ENCODE results near the gene TM4SF20. TPM values are rescaled to one million over a fixed set of nuclear protein-coding genes. Genes with fewer than 3 reads are reported as not detected.
"Not testable (repeated sequence)": the region's sequence is repeated elsewhere in the genome, so short reads cannot be mapped to it uniquely, and the experiment has no call there.

Gene TM4SF20
- total RNA-seq, 1 donor from 2014 or later = not detected

DNA sequence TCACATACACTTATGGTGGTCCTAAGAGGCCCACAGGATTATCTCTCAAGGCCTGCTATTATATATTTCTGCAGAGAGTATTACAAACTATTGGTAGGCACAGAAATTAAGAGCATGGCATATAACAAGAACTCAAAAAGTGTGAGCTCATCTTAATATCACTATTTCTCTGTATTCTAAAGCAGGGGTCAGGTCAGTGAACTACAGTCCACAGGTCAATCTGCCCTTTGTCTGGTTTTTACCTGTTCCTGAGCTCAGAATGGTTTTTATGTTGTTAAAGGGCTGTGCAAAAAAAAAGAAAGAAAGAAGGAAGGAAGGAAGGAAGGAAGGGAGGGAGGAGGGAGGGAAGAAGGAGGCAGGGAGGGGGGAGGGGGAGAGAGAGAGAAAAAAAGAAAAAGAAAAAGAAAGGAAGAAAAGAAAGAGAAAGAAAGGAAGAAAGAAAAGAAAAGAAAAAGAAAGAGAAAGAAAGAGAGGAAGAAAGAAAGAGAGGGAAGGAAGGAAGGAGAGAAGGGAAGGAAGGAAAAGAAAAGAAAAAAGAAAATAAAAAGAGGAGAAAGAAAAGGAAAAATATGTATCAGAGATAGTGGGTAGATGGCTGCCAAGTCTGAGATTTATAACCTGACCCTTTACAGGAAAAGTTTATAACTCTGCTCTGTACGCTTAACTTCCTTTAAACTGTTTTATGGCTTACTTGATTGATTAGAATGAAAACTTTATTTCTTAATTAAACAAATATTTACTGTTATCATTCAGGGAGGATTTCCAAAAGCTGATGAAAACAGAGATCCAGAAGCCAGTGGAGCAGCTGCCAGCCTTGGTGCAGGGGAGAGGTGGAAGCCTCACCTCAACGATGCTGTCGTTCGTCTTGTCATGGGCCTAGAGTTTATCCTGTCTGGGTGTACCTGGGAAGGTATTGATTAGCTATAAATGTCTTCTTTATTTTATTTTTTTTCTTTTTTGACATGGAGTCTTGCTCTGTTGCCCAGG lies 19.9 kb upstream of the TM4SF20 start:
- H3K4me1 ChIP-seq (ENCODE audit: control insufficient read depth in 3 of 3, insufficient read depth in 3 of 3, low read length in 3 of 3) = no peaks in the 10 kb centered on the region
- H3K9ac ChIP-seq (ENCODE audit: low read depth in 1 of 3, low read length in 3 of 3) = no peak overlapping the region
- H3K36me3 ChIP-seq (ENCODE audit: control insufficient read depth in 3 of 3, insufficient read depth in 3 of 3, low read length in 3 of 3) = no peaks in the 10 kb centered on the region
- peaks cover 0 to 8% (median 0%) of the 10 kb centered on the region in 3 donors for H3K27me3 ChIP-seq (ENCODE audit: control insufficient read depth in 3 of 3, insufficient read depth in 3 of 3, low read length in 3 of 3)
- no peaks in the 10 kb centered on the region for H3K9me3 ChIP-seq (ENCODE audit: control insufficient read depth in 3 of 3, low read length in 3 of 3)
- no peak overlapping the region for H3K27ac ChIP-seq (ENCODE audit: low read depth, low read length)
- no peak overlapping the region for H3K4me3 ChIP-seq (ENCODE audit: low read length in 3 of 3)

DNA sequence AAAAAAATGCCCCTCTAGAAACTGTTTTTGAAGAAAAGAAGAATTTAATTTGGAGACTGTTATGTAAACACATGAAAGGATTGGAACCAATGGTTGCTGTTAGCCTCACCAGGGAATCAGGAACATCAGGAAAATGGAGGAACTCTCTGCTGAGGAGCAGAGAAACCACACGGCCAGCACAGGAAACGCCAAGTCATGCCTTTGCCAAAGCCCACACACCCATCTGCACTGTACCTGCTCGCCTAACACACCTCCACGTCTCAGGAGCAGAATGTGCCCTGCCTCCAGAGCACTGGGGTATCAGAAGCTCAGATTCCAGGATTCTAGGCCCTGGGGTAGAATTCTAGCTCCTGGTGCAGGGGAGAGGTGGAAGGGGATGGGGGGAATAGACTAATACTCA lies 18.5 kb upstream of the TM4SF20 start:
- H3K27me3 ChIP-seq (ENCODE audit: control insufficient read depth in 3 of 3, insufficient read depth in 3 of 3, low read length in 3 of 3) = peaks cover 0 to 8% (median 0%) of the 10 kb centered on the region in 3 donors
- no peaks in the 10 kb centered on the region for H3K9me3 ChIP-seq (ENCODE audit: control insufficient read depth in 3 of 3, low read length in 3 of 3)
- H3K4me1 ChIP-seq (ENCODE audit: control insufficient read depth in 3 of 3, insufficient read depth in 3 of 3, low read length in 3 of 3) = no peaks in the 10 kb centered on the region
- H3K9ac ChIP-seq (ENCODE audit: low read depth in 1 of 3, low read length in 3 of 3) = no peak overlapping the region
- no peaks in the 10 kb centered on the region for H3K36me3 ChIP-seq (ENCODE audit: control insufficient read depth in 3 of 3, insufficient read depth in 3 of 3, low read length in 3 of 3)
- H3K27ac ChIP-seq (ENCODE audit: low read depth, low read length) = no peak overlapping the region
- H3K4me3 ChIP-seq (ENCODE audit: low read length in 3 of 3) = no peak overlapping the region

DNA sequence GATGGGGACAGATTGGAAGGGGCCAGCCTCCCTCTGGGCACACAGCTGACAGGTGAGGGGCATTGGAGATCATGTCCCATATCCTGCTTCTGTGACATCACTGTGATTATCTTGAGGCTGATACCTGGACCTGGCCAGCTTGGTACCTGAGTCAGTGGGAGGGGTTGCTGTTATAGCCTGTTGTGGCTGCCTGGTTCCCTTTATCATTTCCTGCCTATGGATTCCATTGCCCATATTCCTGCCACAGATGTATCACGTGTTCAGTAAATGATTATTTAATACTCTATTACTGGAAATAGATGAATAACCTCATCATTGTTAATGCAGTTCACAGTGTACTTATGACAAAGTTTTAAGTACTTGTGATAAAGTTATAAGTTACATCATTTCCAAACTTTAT lies 16.4 kb upstream of the TM4SF20 start:
- H3K4me3 ChIP-seq (ENCODE audit: low read length in 3 of 3) = no peak overlapping the region
- H3K36me3 ChIP-seq (ENCODE audit: control insufficient read depth in 3 of 3, insufficient read depth in 3 of 3, low read length in 3 of 3) = no peaks in the 10 kb centered on the region

DNA sequence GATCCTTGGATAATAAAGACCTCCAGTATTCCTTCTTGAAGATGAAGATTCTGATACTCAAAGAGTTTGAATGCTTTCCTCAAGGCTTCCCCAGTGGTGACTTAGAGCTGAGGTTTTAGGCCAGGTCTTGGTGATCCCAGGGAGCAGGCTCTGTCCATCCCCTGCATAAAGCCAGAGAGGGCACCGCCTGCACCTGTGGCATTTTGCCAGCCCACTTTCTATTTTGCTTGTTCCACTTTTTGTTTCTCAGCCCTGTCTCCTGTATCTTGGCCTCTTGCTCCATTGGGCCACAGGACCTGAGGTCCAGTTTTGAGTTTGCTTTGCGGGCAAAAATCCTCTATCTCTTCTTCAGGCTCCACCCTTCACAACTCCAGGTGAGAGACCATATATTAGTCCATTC lies 15.3 kb upstream of the TM4SF20 start:
- H3K4me3 ChIP-seq (ENCODE audit: low read length in 3 of 3) = no peak overlapping the region
- H3K9ac ChIP-seq (ENCODE audit: low read depth in 1 of 3, low read length in 3 of 3) = no peak overlapping the region

More for the DNA sequence above, 16.4 kb upstream of the TM4SF20 start:
- Histone ChIP-seq H3K27me3 (ENCODE audit: control insufficient read depth in 3 of 3, insufficient read depth in 3 of 3, low read length in 3 of 3) (peaks cover 0 to 3% (median 2%) of the 10 kb centered on the region in 3 donors), H3K9ac (ENCODE audit: low read depth in 1 of 3, low read length in 3 of 3) (no peak overlapping the region), H3K27ac (ENCODE audit: low read depth, low read length) (no peak overlapping the region), H3K4me1 (ENCODE audit: control insufficient read depth in 3 of 3, insufficient read depth in 3 of 3, low read length in 3 of 3) (no peaks in the 10 kb centered on the region), H3K9me3 (ENCODE audit: control insufficient read depth in 3 of 3, low read length in 3 of 3) (no peaks in the 10 kb centered on the region)

DNA sequence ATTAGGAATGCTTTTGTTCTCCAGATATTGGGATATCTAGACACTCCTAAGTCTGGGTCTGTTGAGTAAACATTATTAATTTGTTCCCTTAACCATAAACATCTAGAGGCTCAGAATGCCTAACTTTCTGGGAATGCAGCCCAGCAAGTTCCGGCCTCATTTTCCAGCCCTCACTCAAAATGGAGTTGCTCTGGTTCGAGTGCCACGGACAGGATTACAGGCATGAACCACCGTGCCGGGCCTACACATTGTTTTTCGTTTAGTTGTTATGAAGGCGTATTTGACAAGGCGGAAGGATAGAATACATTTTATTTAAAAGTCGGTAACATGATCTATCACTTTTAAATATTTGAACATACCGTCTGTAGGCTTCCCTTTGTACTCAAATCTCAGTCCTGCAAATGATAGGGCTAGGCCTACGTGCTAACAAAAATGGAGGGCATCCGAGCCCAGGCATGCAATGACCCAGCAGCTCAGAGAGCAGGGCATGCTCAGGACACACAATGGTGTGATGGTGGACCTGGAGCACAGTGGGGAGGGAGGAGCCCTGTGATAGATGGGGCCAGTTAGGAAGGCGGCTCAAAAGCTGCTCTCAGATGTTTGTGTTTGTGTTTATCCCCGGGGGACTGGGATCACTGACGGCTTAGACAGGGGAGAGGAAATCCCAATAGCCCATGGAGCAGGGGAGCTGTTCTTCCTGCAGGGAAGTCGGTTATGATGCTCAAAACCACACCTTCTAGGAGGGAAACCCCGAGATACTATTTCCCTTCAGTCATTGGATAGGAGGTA lies 11.6 kb upstream of the TM4SF20 start:
- Histone ChIP-seq H3K9me3 (ENCODE audit: control insufficient read depth in 3 of 3, low read length in 3 of 3) (no peaks in the 10 kb centered on the region), H3K27ac (ENCODE audit: low read depth, low read length) (no peak overlapping the region), H3K36me3 (ENCODE audit: control insufficient read depth in 3 of 3, insufficient read depth in 3 of 3, low read length in 3 of 3) (no peaks in the 10 kb centered on the region), H3K9ac (ENCODE audit: low read depth in 1 of 3, low read length in 3 of 3) (no peak overlapping the region), H3K27me3 (ENCODE audit: control insufficient read depth in 3 of 3, insufficient read depth in 3 of 3, low read length in 3 of 3) (peaks cover 0 to 3% (median 0%) of the 10 kb centered on the region in 3 donors), H3K4me1 (ENCODE audit: control insufficient read depth in 3 of 3, insufficient read depth in 3 of 3, low read length in 3 of 3) (no peaks in the 10 kb centered on the region), H3K4me3 (ENCODE audit: low read length in 3 of 3) (no peak overlapping the region)

More for the DNA sequence above, 15.3 kb upstream of the TM4SF20 start:
- Histone ChIP-seq H3K36me3 (ENCODE audit: control insufficient read depth in 3 of 3, insufficient read depth in 3 of 3, low read length in 3 of 3) (no peaks in the 10 kb centered on the region), H3K27ac (ENCODE audit: low read depth, low read length) (no peak overlapping the region), H3K4me1 (ENCODE audit: control insufficient read depth in 3 of 3, insufficient read depth in 3 of 3, low read length in 3 of 3) (no peaks in the 10 kb centered on the region), H3K9me3 (ENCODE audit: control insufficient read depth in 3 of 3, low read length in 3 of 3) (no peaks in the 10 kb centered on the region), H3K27me3 (ENCODE audit: control insufficient read depth in 3 of 3, insufficient read depth in 3 of 3, low read length in 3 of 3) (peaks cover 0 to 3% (median 2%) of the 10 kb centered on the region in 3 donors)

DNA sequence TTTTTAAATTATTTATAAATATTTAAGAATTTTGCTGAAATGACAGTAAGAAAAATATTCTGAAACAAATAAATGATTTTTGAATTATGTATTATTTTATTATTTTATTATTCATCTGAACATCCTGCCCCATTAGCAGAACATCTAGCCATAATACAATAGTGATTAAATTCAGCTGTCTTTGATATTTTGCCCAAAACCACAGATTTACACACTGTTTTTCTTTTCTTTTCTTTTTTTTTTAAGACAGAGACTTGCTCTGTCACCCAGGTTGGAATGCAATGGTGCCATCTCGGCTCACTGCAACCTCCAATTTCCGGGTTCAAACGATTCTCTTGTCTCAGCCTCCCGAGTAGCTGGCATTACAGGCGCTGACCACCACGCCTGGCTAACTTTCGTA lies 10.6 kb upstream of the TM4SF20 start:
- H3K4me1 ChIP-seq (ENCODE audit: control insufficient read depth in 3 of 3, insufficient read depth in 3 of 3, low read length in 3 of 3) = no peaks in the 10 kb centered on the region
- no peak overlapping the region for H3K4me3 ChIP-seq (ENCODE audit: low read length in 3 of 3)
- H3K9ac ChIP-seq (ENCODE audit: low read depth in 1 of 3, low read length in 3 of 3) = no peak overlapping the region
- no peaks in the 10 kb centered on the region for H3K9me3 ChIP-seq (ENCODE audit: control insufficient read depth in 3 of 3, low read length in 3 of 3)
- no peaks in the 10 kb centered on the region for H3K36me3 ChIP-seq (ENCODE audit: control insufficient read depth in 3 of 3, insufficient read depth in 3 of 3, low read length in 3 of 3)
- H3K27ac ChIP-seq (ENCODE audit: low read depth, low read length) = no peak overlapping the region
- peaks cover 0 to 3% (median 0%) of the 10 kb centered on the region in 3 donors for H3K27me3 ChIP-seq (ENCODE audit: control insufficient read depth in 3 of 3, insufficient read depth in 3 of 3, low read length in 3 of 3)

DNA sequence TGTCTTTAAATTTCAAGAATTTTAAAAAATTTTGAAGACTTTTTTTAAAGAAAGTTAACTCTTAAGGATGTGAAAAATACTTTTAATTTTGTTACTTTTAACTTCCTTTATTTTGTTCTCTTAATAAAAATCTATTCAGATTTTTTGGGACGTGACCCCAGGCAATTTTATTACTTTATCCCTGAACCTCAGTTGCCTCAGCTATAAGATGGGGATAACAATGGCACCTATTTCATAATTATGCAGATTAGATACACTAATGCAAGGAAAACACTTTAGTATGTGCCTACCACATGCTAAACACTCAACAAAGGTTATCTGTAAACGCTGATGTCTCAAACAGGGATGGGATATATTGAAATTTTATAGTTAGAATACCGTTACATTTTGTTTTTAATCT lies 10.1 kb upstream of the TM4SF20 start:
- no peak overlapping the region for H3K9ac ChIP-seq (ENCODE audit: low read depth in 1 of 3, low read length in 3 of 3)

DNA sequence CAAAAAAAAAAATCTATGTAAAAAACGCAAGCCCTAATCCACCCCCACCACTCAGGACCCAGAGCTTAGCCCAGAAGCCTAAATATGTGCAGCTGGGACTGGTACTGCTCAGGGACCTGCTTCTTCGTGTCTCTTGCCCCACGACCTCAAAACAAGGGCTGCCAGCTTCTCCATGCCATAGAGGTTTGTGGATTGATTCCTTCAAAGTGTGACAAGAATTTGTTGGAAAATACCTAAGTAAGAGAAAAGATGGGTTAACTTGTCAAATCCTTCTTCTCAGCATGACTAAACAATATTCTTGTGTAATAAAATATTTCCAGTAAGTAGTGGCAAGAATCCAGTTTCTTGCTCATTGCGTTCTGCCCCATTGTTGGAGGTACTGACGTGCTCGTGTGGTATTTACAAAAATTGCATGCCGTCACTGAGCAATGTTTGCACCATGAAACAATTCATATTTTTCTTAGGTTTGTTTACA lies 9.5 kb upstream of the TM4SF20 start:
- H3K4me3 ChIP-seq (ENCODE audit: low read length in 3 of 3) = no peak overlapping the region
- H3K27ac ChIP-seq (ENCODE audit: low read depth, low read length) = no peak overlapping the region
- H3K27me3 ChIP-seq (ENCODE audit: control insufficient read depth in 3 of 3, insufficient read depth in 3 of 3, low read length in 3 of 3) = peaks cover 0 to 4% (median 3%) of the 10 kb centered on the region in 3 donors
- no peaks in the 10 kb centered on the region for H3K4me1 ChIP-seq (ENCODE audit: control insufficient read depth in 3 of 3, insufficient read depth in 3 of 3, low read length in 3 of 3)
- H3K36me3 ChIP-seq (ENCODE audit: control insufficient read depth in 3 of 3, insufficient read depth in 3 of 3, low read length in 3 of 3) = no peaks in the 10 kb centered on the region
- H3K9me3 ChIP-seq (ENCODE audit: control insufficient read depth in 3 of 3, low read length in 3 of 3) = no peaks in the 10 kb centered on the region
- no peak overlapping the region for H3K9ac ChIP-seq (ENCODE audit: low read depth in 1 of 3, low read length in 3 of 3)

More for the DNA sequence above, 10.1 kb upstream of the TM4SF20 start:
- H3K27me3 ChIP-seq (ENCODE audit: control insufficient read depth in 3 of 3, insufficient read depth in 3 of 3, low read length in 3 of 3) = peaks cover 0 to 3% (median 0%) of the 10 kb centered on the region in 3 donors
- no peaks in the 10 kb centered on the region for H3K36me3 ChIP-seq (ENCODE audit: control insufficient read depth in 3 of 3, insufficient read depth in 3 of 3, low read length in 3 of 3)
- H3K4me3 ChIP-seq (ENCODE audit: low read length in 3 of 3) = no peak overlapping the region
- no peaks in the 10 kb centered on the region for H3K4me1 ChIP-seq (ENCODE audit: control insufficient read depth in 3 of 3, insufficient read depth in 3 of 3, low read length in 3 of 3)
- H3K9me3 ChIP-seq (ENCODE audit: control insufficient read depth in 3 of 3, low read length in 3 of 3) = no peaks in the 10 kb centered on the region
- H3K27ac ChIP-seq (ENCODE audit: low read depth, low read length) = no peak overlapping the region

DNA sequence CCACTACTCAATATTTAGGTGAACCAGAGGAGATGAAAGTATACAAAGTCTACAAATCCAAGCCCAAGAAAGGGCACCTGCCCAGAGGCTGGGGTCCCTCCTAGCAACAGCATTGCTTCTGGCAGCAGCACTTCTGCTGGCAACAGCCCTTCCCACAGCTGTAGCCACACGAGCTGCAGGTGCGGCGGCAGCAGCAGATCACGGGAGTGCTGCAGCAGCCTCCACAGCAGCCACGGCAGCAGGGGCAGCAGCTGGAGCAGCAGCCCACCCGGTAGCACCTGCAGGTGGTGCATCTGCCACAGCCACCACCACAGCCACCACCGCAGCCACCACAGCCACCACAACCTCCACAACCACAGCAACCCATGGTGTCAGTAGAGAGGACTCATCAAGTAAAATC lies 8.5 kb upstream of the TM4SF20 start, which contains the start of gene SCYGR1:
SCYGR1 (minus strand) TSS at position 367 of the 400 bp plus-strand sequence; CDS start at position 367, 0 bp downstream.
- not testable (repeated sequence) for H3K27me3 ChIP-seq (ENCODE audit: control insufficient read depth in 3 of 3, insufficient read depth in 3 of 3, low read length in 3 of 3); H3K9ac ChIP-seq (ENCODE audit: low read depth in 1 of 3, low read length in 3 of 3); H3K4me3 ChIP-seq (ENCODE audit: low read length in 3 of 3); H3K4me1 ChIP-seq (ENCODE audit: control insufficient read depth in 3 of 3, insufficient read depth in 3 of 3, low read length in 3 of 3); H3K27ac ChIP-seq (ENCODE audit: low read depth, low read length); H3K36me3 ChIP-seq (ENCODE audit: control insufficient read depth in 3 of 3, insufficient read depth in 3 of 3, low read length in 3 of 3); H3K9me3 ChIP-seq (ENCODE audit: control insufficient read depth in 3 of 3, low read length in 3 of 3)
